IMR-90 (cell line): ENCODE measurements around the gene HOXA10. TPM values are rescaled to one million over a fixed set of nuclear protein-coding genes. Genes with fewer than 3 reads are reported as not detected.

Experiments
- ATAC-seq: fragments of 200-7000 bp; cut with Tn5 transposase; 2 replicates; pipeline ENCODE4 v1.9.1; 2020; ENCODE audit warnings: low read depth, mild to moderate bottlenecking, moderate library complexity
- BruUV-seq: library from RNA; stranded (reverse); fragments of 400-500 nt; replicated peaks from 2 replicates; lab custom pipeline; 2021; lab: Mats Ljungman, UMichigan
- CTCF ChIA-PET: fragments of 300-600 bp; formaldehyde crosslinking; extraction: SDS; loops from one replicate; lab custom pipeline; 2021; ENCODE audit warnings: antibody characterized with exemption; lab: Yijun Ruan, JAX
- POLR2A ChIA-PET: fragments of 300-600 bp; sonication (Branson Sonifier 250); formaldehyde crosslinking; loops from one replicate; lab custom pipeline; 2022; ENCODE audit warnings: antibody characterized with exemption; ENCODE audit not compliant: unreplicated experiment; lab: Charles Lee
- DNase-seq: peaks from one replicate; pipeline ENCODE4 v3.0.0; 2013
- H2AFZ ChIP-seq: replicated peaks from 2 replicates; pipeline ENCODE3; 2013; ENCODE audit warnings: low read length, mild to moderate bottlenecking; ENCODE audit not compliant: poor library complexity
- H2AK5ac ChIP-seq: 2 replicates; pipeline ENCODE4 v1.6.1; 2013; ENCODE audit warnings: low read depth, low read length, inconsistent platforms
- H2AK9ac ChIP-seq: replicated peaks from 2 replicates; pipeline ENCODE3; 2013; ENCODE audit warnings: mild to moderate bottlenecking, low read depth, low read length, moderate library complexity; ENCODE audit not compliant: poor library complexity
- H2BK120ac ChIP-seq: 2 replicates; pipeline ENCODE4 v1.6.1; 2013; ENCODE audit warnings: low read depth, low read length, inconsistent platforms
- H2BK15ac ChIP-seq: 3 replicates; pipeline ENCODE4 v1.6.1; 2013; ENCODE audit warnings: low read depth, low read length, inconsistent platforms
- H2BK20ac ChIP-seq: 2 replicates; pipeline ENCODE4 v1.6.1; 2013; ENCODE audit warnings: low read depth, mild to moderate bottlenecking, inconsistent platforms, low read length, moderate library complexity
- H2BK5ac ChIP-seq: 2 replicates; pipeline ENCODE4 v1.6.1; 2013; ENCODE audit warnings: mild to moderate bottlenecking, low read depth, low read length, inconsistent platforms; ENCODE audit not compliant: poor library complexity, severe bottlenecking
- H3K14ac ChIP-seq: replicated peaks from 2 replicates; pipeline ENCODE4 v1.6.1; 2013; ENCODE audit warnings: low read depth, low read length, inconsistent platforms
- H3K18ac ChIP-seq: 2 replicates; pipeline ENCODE4 v1.6.1; 2013; ENCODE audit warnings: low read depth, low read length, control low read depth
- H3K23ac ChIP-seq: 2 replicates; pipeline ENCODE4 v1.6.1; 2013; ENCODE audit warnings: low read depth, low read length, inconsistent platforms
- H3K27ac ChIP-seq: 2 replicates; pipeline ENCODE4 v1.5.1; 2013; ENCODE audit warnings: mild to moderate bottlenecking, control low read depth, low read length; ENCODE audit not compliant: insufficient read depth
- H3K27me3 ChIP-seq: 2 replicates; pipeline ENCODE4 v1.6.1; 2013; ENCODE audit warnings: low read length; ENCODE audit not compliant: control insufficient read depth, insufficient read depth
- H3K36me3 ChIP-seq: 2 replicates; pipeline ENCODE4 v1.6.1; 2013; ENCODE audit warnings: low read length, mixed read lengths; ENCODE audit not compliant: control insufficient read depth, insufficient read depth
- H3K4ac ChIP-seq: 2 replicates; pipeline ENCODE4 v1.6.1; 2013; ENCODE audit warnings: low read depth, low read length, inconsistent platforms
- H3K4me1 ChIP-seq: 2 replicates; pipeline ENCODE4 v1.6.1; 2013; ENCODE audit warnings: low read length, mixed read lengths; ENCODE audit not compliant: control insufficient read depth, insufficient read depth
- H3K4me2 ChIP-seq: 2 replicates; pipeline ENCODE4 v1.6.1; 2013; ENCODE audit warnings: low read depth, mild to moderate bottlenecking, control low read depth, low read length, moderate library complexity
- H3K4me3 ChIP-seq: 2 replicates; pipeline ENCODE4 v1.5.1; 2013; ENCODE audit warnings: low read depth, mild to moderate bottlenecking, control low read depth, low read length, moderate library complexity; ENCODE audit not compliant: insufficient read depth
- H3K56ac ChIP-seq: 2 replicates; pipeline ENCODE4 v1.6.1; 2013; ENCODE audit warnings: low read length, inconsistent platforms; ENCODE audit not compliant: insufficient read depth; ENCODE audit errors: extremely low read depth
- H3K79me1 ChIP-seq, 2 experiments: 2 replicates each; pipeline ENCODE4 v1.6.1; 2013; ENCODE audit warnings: low read length in 2 of 2, inconsistent platforms in 1 of 2, low read depth in 1 of 2
- H3K9ac ChIP-seq: 2 replicates; pipeline ENCODE4 v1.6.1; 2013; ENCODE audit warnings: low read depth, low read length, control low read depth
- H3K9me1 ChIP-seq: 2 replicates; pipeline ENCODE4 v1.6.1; 2013; ENCODE audit warnings: low read length, inconsistent platforms; ENCODE audit not compliant: insufficient read depth
- H3K9me3 ChIP-seq: 2 replicates; pipeline ENCODE4 v1.6.1; 2013; ENCODE audit warnings: low read length; ENCODE audit not compliant: control insufficient read depth, insufficient read depth
- H4K20me1 ChIP-seq: 2 replicates; pipeline ENCODE4 v1.6.1; 2013; ENCODE audit warnings: low read length, inconsistent platforms; ENCODE audit not compliant: insufficient read depth
- H4K5ac ChIP-seq: 2 replicates; pipeline ENCODE4 v1.6.1; 2013; ENCODE audit warnings: mild to moderate bottlenecking, low read depth, low read length, control low read depth
- H4K8ac ChIP-seq, 2 experiments: 2 replicates each; pipeline ENCODE4 v1.6.1; 2013; ENCODE audit warnings: low read depth in 2 of 2, low read length in 2 of 2, control low read depth in 1 of 2, inconsistent platforms in 1 of 2
- H4K91ac ChIP-seq: 2 replicates; pipeline ENCODE4 v1.6.1; 2013; ENCODE audit warnings: low read depth, low read length, inconsistent platforms; ENCODE audit not compliant: insufficient read depth
- BHLHE40 ChIP-seq: fragments of 150-350 bp; IDR thresholded peaks from 2 replicates; pipeline ENCODE4 v1.6.1; 2016; ENCODE audit warnings: mild to moderate bottlenecking, low read depth, low read length
- CHD1 ChIP-seq: IDR thresholded peaks from 2 replicates; pipeline ENCODE4 v1.6.1; 2012; ENCODE audit warnings: low read depth, low read length, improper control_type of control experiment
- CTCF ChIP-seq: conservative IDR thresholded peaks from 2 replicates; pipeline ENCODE4 v1.5.1; 2012; ENCODE audit warnings: mild to moderate bottlenecking, low read depth, low read length, improper control_type of control experiment
- ELK1 ChIP-seq: fragments of 150-350 bp; IDR thresholded peaks from 2 replicates; pipeline ENCODE4 v1.6.1; 2016; ENCODE audit warnings: low read depth, mild to moderate bottlenecking, low read length, moderate library complexity, borderline replicate concordance
- MAFK ChIP-seq: IDR thresholded peaks from 2 replicates; pipeline ENCODE4 v1.6.1; 2012; ENCODE audit warnings: low read depth, low read length, improper control_type of control experiment
- MAZ ChIP-seq: IDR thresholded peaks from 2 replicates; pipeline ENCODE4 v1.6.1; 2012; ENCODE audit warnings: low read depth, mild to moderate bottlenecking, low read length, improper control_type of control experiment, moderate library complexity, borderline replicate concordance
- NFE2L2 ChIP-seq: fragments of 150-350 bp; IDR thresholded peaks from 2 replicates; pipeline ENCODE4 v1.6.1; 2016; ENCODE audit warnings: low read depth, mild to moderate bottlenecking, low read length
- POLR2A ChIP-seq: IDR thresholded peaks from 2 replicates; pipeline ENCODE4 v1.6.1; 2012; ENCODE audit warnings: mild to moderate bottlenecking, low read depth, low read length
- RAD21 ChIP-seq: IDR thresholded peaks from 2 replicates; pipeline ENCODE4 v1.6.1; 2012; ENCODE audit warnings: low read length, improper control_type of control experiment
- RCOR1 ChIP-seq: IDR thresholded peaks from 2 replicates; pipeline ENCODE4 v1.6.1; 2012; ENCODE audit warnings: mild to moderate bottlenecking, low read length, improper control_type of control experiment; ENCODE audit not compliant: insufficient replicate concordance
- RFX5 ChIP-seq: IDR thresholded peaks from 2 replicates; pipeline ENCODE4 v1.8.0; 2012; ENCODE audit warnings: low read depth, mild to moderate bottlenecking, low read length, moderate library complexity
- SMC3 ChIP-seq: fragments of 150-350 bp; IDR thresholded peaks from 2 replicates; pipeline ENCODE4 v1.6.1; 2016; ENCODE audit warnings: low read depth, mild to moderate bottlenecking, antibody characterized with exemption, low read length, moderate library complexity
- USF2 ChIP-seq: fragments of 150-350 bp; IDR thresholded peaks from 2 replicates; pipeline ENCODE4 v1.6.1; 2017; ENCODE audit warnings: mild to moderate bottlenecking, antibody characterized with exemption, low read length, low read depth
- WGBS, 2 experiments: methylation state at CpG; one replicate each; pipeline versions ENCODE4 v1.1.5 to v1.1.7; 2013; ENCODE audit warnings: missing lambda C conversion rate in 2 of 2; ENCODE audit not compliant: insufficient read length in 1 of 2; ENCODE audit errors: extremely low coverage in 2 of 2; 5-methylcytosine and 5-hydroxymethylcytosine counted together
- dilution Hi-C: fragments of 300-500 bp; cut with HindIII; formaldehyde crosslinking; loops from one replicate; pipeline ENCODE4 v1.14.3; 2018; ENCODE audit warnings: low sequenced_read_pairs; ENCODE audit not compliant: unreplicated experiment
- in situ Hi-C: fragments of 300-500 bp; cut with MboI; formaldehyde crosslinking; loops from 3 replicates; pipeline ENCODE4 v1.14.3; 2019; ENCODE audit warnings: low sequenced_read_pairs, inconsistent platforms, mixed read lengths
- intact Hi-C: fragments of 100-400 bp; cut with micrococcal nuclease; formaldehyde crosslinking; loops from 2 replicates; pipeline ENCODE4 v1.10.0; 2022
- polyA plus RNA-seq, 3 experiments: library from polyadenylated mRNA; depleted of rRNA; stranded (reverse); fragments of >200 nt; gene quantifications; 2 replicates each; pipeline ENCODE4 v1.2.3, GENCODE V29; 2012; ENCODE audit warnings: low replicate concordance in 1 of 3
- total RNA-seq: library from RNA; depleted of rRNA; stranded (reverse); fragments of >200 nt; gene quantifications from 2 replicates; pipeline ENCODE4 v1.2.3, GENCODE V29; 2012

The HOXA10 gene
- total and polyA plus RNA-seq, 2 of the 4 experiments (the other 2 are of a cell fraction): 0.10 to 0.18 TPM

- peak overlapping the region; percentile 62; the same call in 1 of the 2 replicates for H2AK5ac ChIP-seq
- no peaks in the 10 kb centered on the region for H3K9me3 ChIP-seq
- BruUV-seq: no TSS peak
- H3K4me1 ChIP-seq: peaks cover 14% of the 10 kb centered on the region; the same call in 1 of the 2 replicates
- no peaks in the 10 kb centered on the region for H3K27me3 ChIP-seq
- peak overlapping the region; percentile 87; a peak in 3 of 4 replicates for H4K8ac ChIP-seq
- H4K5ac ChIP-seq: peak overlapping the region; percentile 14
- peak overlapping the region; percentile 93 for H3K18ac ChIP-seq
- peak overlapping the region; percentile 81 for H2BK120ac ChIP-seq
- in situ Hi-C loops: loop anchor here (5.0 to 10.0 kb wide), 3 partner anchors 40 to 947 kb away; partner anchors contain the start of gene HOXA2
- no peaks in the 10 kb centered on the region for H4K20me1 ChIP-seq
- peak overlapping the region; percentile 99 for H3K23ac ChIP-seq
- dilution Hi-C loops: no loop called here
- WGBS, 2 experiments: 3% methylated on average over 14 of the region's 30 CpGs; no CpG with 5 or more reads in 1 of the 2 experiments
- H2BK5ac ChIP-seq: peak overlapping the region; percentile 89
- H3K4me2 ChIP-seq: peak overlapping the region; percentile 94
- intact Hi-C loops: loop anchor here (5.0 kb wide), 1 partner anchor 1250 kb away; no protein-coding TSS in a partner anchor
- H3K9me1 ChIP-seq: no peaks in the 10 kb centered on the region
- peak overlapping the region; percentile 80 for H3K4ac ChIP-seq
- peak overlapping the region; percentile 93 for H3K4me3 ChIP-seq
- peak overlapping the region; percentile 95 for H3K14ac ChIP-seq
- H4K91ac ChIP-seq: peak overlapping the region; percentile 75
- peak overlapping the region; percentile 93 for H3K27ac ChIP-seq
- H2BK15ac ChIP-seq: peak overlapping the region; percentile 12; the same call in 2 of the 3 replicates
- H3K36me3 ChIP-seq: peaks cover 9% of the 10 kb centered on the region
- peaks cover 9 to 38% of the 10 kb centered on the region in 2 experiments; a peak in 3 of 4 replicates for H3K79me1 ChIP-seq
- H2AFZ ChIP-seq: peak overlapping the region; percentile 90
- POLR2A ChIA-PET: interaction anchor here (0.9 kb wide), 1 partner anchor 10 kb away, joined by 3 read pairs; no protein-coding TSS in a partner anchor
- CTCF ChIA-PET: interaction anchor here (0.6 to 2.0 kb wide), 13 partner anchors 9 to 772 kb away, joined by 3 to 9 read pairs (median 4); partner anchors contain the start of gene HOXA4
- H3K56ac ChIP-seq: peak overlapping the region; percentile 92
- peak overlapping the region; percentile 82 for H2AK9ac ChIP-seq
- H2BK20ac ChIP-seq: no peak overlapping the region
- peak overlapping the region; percentile 89 for H3K9ac ChIP-seq
- ATAC-seq: no peak
- no peak for DNase-seq
- TF ChIP-seq POLR2A (no peak; the same call in 1 of the 2 replicates), BHLHE40 (no peak), RAD21 (peak; percentile 20; the same call in 1 of the 2 replicates), USF2 (no peak), SMC3 (peak; percentile 15; the same call in 1 of the 2 replicates), RCOR1 (no peak), ELK1 (no peak), MAFK (peak; percentile 11; the same call in 1 of the 2 replicates), CHD1 (no peak), NFE2L2 (no peak), CTCF (peak; percentile 27; the same call in 1 of the 2 replicates), MAZ (no peak), RFX5 (no peak)
Measured at GRCh38 chr7:27141923-27142579, 32.1 kb downstream of the HOXA10 start.
